Aorta (tissue), 5 donors: ENCODE results near the gene ARL15. TPM values are rescaled to one million over a fixed set of nuclear protein-coding genes. Genes with fewer than 3 reads are reported as not detected.
"Not testable (repeated sequence)": the region's sequence is repeated elsewhere in the genome, so short reads cannot be mapped to it uniquely, and the experiment has no call there.

Experiments
- ATAC-seq: fragments of 200-7000 bp; cut with Tn5 transposase; one replicate; pipeline ENCODE4 v1.9.1; 2022; ENCODE audit warnings: moderate library complexity; ENCODE audit not compliant: low FRiP score
- DNase-seq, 2 donors: peaks; one replicate each; pipeline ENCODE4 v3.0.0-alpha.2; 2020
- H3K27ac ChIP-seq, 2 donors: one replicate each; pipeline ENCODE4 v1.5.1; 2013; ENCODE audit warnings: low read length in 2 of 2, mild to moderate bottlenecking in 2 of 2, moderate library complexity in 2 of 2, control low read depth in 1 of 2, inconsistent platforms in 1 of 2, low read depth in 1 of 2
- H3K27me3 ChIP-seq, 2 donors: one replicate each; pipeline ENCODE4 v1.6.1; 2013; ENCODE audit warnings: control low read depth in 1 of 2, low read length in 1 of 2, mild to moderate bottlenecking in 1 of 2, moderate library complexity in 1 of 2; ENCODE audit not compliant: insufficient read depth in 2 of 2, control insufficient read depth in 1 of 2
- H3K36me3 ChIP-seq, 2 donors: one replicate each; pipeline ENCODE4 v1.6.1; 2013; ENCODE audit warnings: control low read depth in 1 of 2, low read length in 1 of 2, mild to moderate bottlenecking in 1 of 2; ENCODE audit not compliant: insufficient read depth in 2 of 2, control insufficient read depth in 1 of 2
- H3K4me1 ChIP-seq, 2 donors: one replicate each; pipeline ENCODE4 v1.6.1; 2013; ENCODE audit warnings: low read length in 2 of 2, control low read depth in 1 of 2, mild to moderate bottlenecking in 1 of 2, moderate library complexity in 1 of 2; ENCODE audit not compliant: insufficient read depth in 2 of 2, control insufficient read depth in 1 of 2
- H3K4me3 ChIP-seq, 2 donors: one replicate each; pipeline ENCODE4 v1.5.1; 2013; ENCODE audit warnings: low read length in 2 of 2, control low read depth in 1 of 2, mild to moderate bottlenecking in 1 of 2
- H3K9me3 ChIP-seq: one replicate; pipeline ENCODE4 v1.6.1; 2013; ENCODE audit warnings: mild to moderate bottlenecking, low read length; ENCODE audit not compliant: control insufficient read depth
- WGBS, 2 donors: extraction: QIAGEN DNeasy Blood & Tissue Kit; methylation state at CpG; one replicate each; pipeline ENCODE4 v1.1.7; 2013; 5-methylcytosine and 5-hydroxymethylcytosine counted together
- intact Hi-C, 2 donors: fragments of 100-400 bp; cut with DNase I; formaldehyde crosslinking; loops; one replicate each; pipeline versions ENCODE4 v1.14.2 to v1.15.0; 2022
- polyA plus RNA-seq, 2 donors: library from polyadenylated mRNA; stranded (reverse); fragments of 200-250 nt; gene quantifications; one replicate each; pipeline ENCODE4 v1.2.3, GENCODE V29; 2013
- total RNA-seq, 2 donors: library from RNA; stranded (reverse); fragmentation: NEBNext Ultra II Directional; extraction: Animal tissue kit (Norgen Biotek cat#: 25700); gene quantifications; one replicate each; pipeline ENCODE4 v1.2.1, GENCODE V29; 2021
- donor health status: healthy with polysubstance abuse.
- donor health status: Bipolar disorder and iron deficiency.
- donor health status: DM: no; HTN: no; CAD: no.
- donor health status: DM: no; HTN: no; CAD: no.
- donor health status: DM: yes; HTN: yes; CAD: no.

Gene ARL15
- total and polyA plus RNA-seq, 4 donors = 7.4 to 44.7 (median 19.8) TPM

GRCh38 chr5:54073735-54074134 is 236.6 kb downstream of the ARL15 start:
- H3K27me3 ChIP-seq = no peaks in the 10 kb centered on the region
- H3K27ac ChIP-seq = no peak overlapping the region
- H3K4me3 ChIP-seq = no peak overlapping the region
- intact Hi-C loops = no loop called here
- DNase-seq (no peak), ATAC-seq (no peak)
- H3K36me3 ChIP-seq = no peaks in the 10 kb centered on the region
- no peaks in the 10 kb centered on the region for H3K9me3 ChIP-seq
- WGBS, 2 donors = 79 to 84% methylated on average over 2 of the region's 2 CpGs
- H3K4me1 ChIP-seq = no peaks in the 10 kb centered on the region

GRCh38 chr5:54073131-54073530 is 237.2 kb downstream of the ARL15 start:
- 61 to 62% methylated on average over 3 of the region's 3 CpGs for WGBS, 2 donors

GRCh38 chr5:54066433-54066832 is 243.9 kb downstream of the ARL15 start:
- intact Hi-C loops = no loop called here
- H3K9me3 ChIP-seq = no peaks in the 10 kb centered on the region
- WGBS, 2 donors = 92 to 95% methylated on average over 2 of the region's 2 CpGs
- H3K36me3 ChIP-seq = no peaks in the 10 kb centered on the region
- no peak for ATAC-seq
- H3K27ac ChIP-seq = no peak overlapping the region
- H3K27me3 ChIP-seq = no peaks in the 10 kb centered on the region
- H3K4me1 ChIP-seq = peaks cover 0 to 3% of the 10 kb centered on the region in 2 donors
- no peak for DNase-seq
- H3K4me3 ChIP-seq = no peak overlapping the region

More at GRCh38 chr5:54073131-54073530, 237.2 kb downstream of the ARL15 start:
- H3K4me3 ChIP-seq = no peak overlapping the region
- ATAC-seq (no peak), DNase-seq (no peak)
- no peaks in the 10 kb centered on the region for H3K4me1 ChIP-seq
- H3K27me3 ChIP-seq = no peaks in the 10 kb centered on the region
- no peak overlapping the region for H3K27ac ChIP-seq
- no peaks in the 10 kb centered on the region for H3K36me3 ChIP-seq
- no peaks in the 10 kb centered on the region for H3K9me3 ChIP-seq
- intact Hi-C loops = no loop called here

GRCh38 chr5:54063817-54064216 is 246.6 kb downstream of the ARL15 start:
- no peak for ATAC-seq
- WGBS, 2 donors = 71 to 78% methylated on average over 3 of the region's 3 CpGs
- no peaks in the 10 kb centered on the region for H3K27me3 ChIP-seq
- no peak overlapping the region for H3K4me3 ChIP-seq
- no peaks in the 10 kb centered on the region for H3K36me3 ChIP-seq
- peaks cover 0 to 3% of the 10 kb centered on the region in 2 donors for H3K4me1 ChIP-seq
- intact Hi-C loops = no loop called here
- no peak for DNase-seq
- no peaks in the 10 kb centered on the region for H3K9me3 ChIP-seq
- H3K27ac ChIP-seq = no peak overlapping the region

- Histone ChIP-seq H3K4me3 (no peak overlapping the region), H3K27me3 (no peaks in the 10 kb centered on the region), H3K9me3 (no peaks in the 10 kb centered on the region), H3K4me1 (peaks cover 0 to 3% of the 10 kb centered on the region in 2 donors), H3K27ac (peak overlapping the region in 1 of 2 donors; percentile 33), H3K36me3 (no peaks in the 10 kb centered on the region)
- ATAC-seq (no peak), DNase-seq (no peak)
- WGBS, 2 donors = 65 to 72% methylated on average over 3 of the region's 3 CpGs
- intact Hi-C loops = no loop called here
Measured at GRCh38 chr5:54062958-54063357, 247.4 kb downstream of the ARL15 start.

- intact Hi-C loops, H3K4me3 ChIP-seq, DNase-seq, H3K36me3 ChIP-seq, H3K27ac ChIP-seq, H3K9me3 ChIP-seq, ATAC-seq, H3K27me3 ChIP-seq, H3K4me1 ChIP-seq: not testable (repeated sequence)
- 98 to 99% methylated on average over 3 of the region's 3 CpGs for WGBS, 2 donors
Measured at GRCh38 chr5:54060919-54061318, 249.5 kb downstream of the ARL15 start.

GRCh38 chr5:54049963-54050362 is 260.4 kb downstream of the ARL15 start:
- no peak for ATAC-seq

GRCh38 chr5:54049144-54049543 is 261.2 kb downstream of the ARL15 start:
- WGBS, 2 donors = 95 to 98% methylated on average over 1 of the region's 1 CpG
- Histone ChIP-seq H3K27ac (no peak overlapping the region), H3K27me3 (no peaks in the 10 kb centered on the region), H3K4me3 (no peak overlapping the region), H3K36me3 (no peaks in the 10 kb centered on the region), H3K4me1 (no peaks in the 10 kb centered on the region), H3K9me3 (no peaks in the 10 kb centered on the region)
- intact Hi-C loops = no loop called here
- no peak for ATAC-seq
- DNase-seq = no peak

More at GRCh38 chr5:54049963-54050362, 260.4 kb downstream of the ARL15 start:
- Histone ChIP-seq H3K4me3 (no peak overlapping the region), H3K4me1 (no peaks in the 10 kb centered on the region), H3K36me3 (no peaks in the 10 kb centered on the region), H3K9me3 (no peaks in the 10 kb centered on the region), H3K27me3 (no peaks in the 10 kb centered on the region), H3K27ac (no peak overlapping the region)
- no peak for DNase-seq
- 4 to 8% methylated on average over 2 of the region's 2 CpGs for WGBS, 2 donors
- intact Hi-C loops = no loop called here

GRCh38 chr5:54045077-54045792 is 265.1 kb downstream of the ARL15 start:
- ATAC-seq = no peak
- WGBS, 2 donors = 96% methylated on average over 4 of the region's 4 CpGs
- intact Hi-C loops = no loop called here

More at GRCh38 chr5:54045077-54045792, 265.1 kb downstream of the ARL15 start:
- Histone ChIP-seq H3K9me3 (no peaks in the 10 kb centered on the region), H3K4me3 (no peak overlapping the region), H3K36me3 (no peaks in the 10 kb centered on the region), H3K4me1 (no peaks in the 10 kb centered on the region), H3K27ac (no peak overlapping the region), H3K27me3 (no peaks in the 10 kb centered on the region)
- DNase-seq = no peak
